Natural killer cell (primary cell): ENCODE measurements around the gene SLC44A1. TPM values are rescaled to one million over a fixed set of nuclear protein-coding genes. Genes with fewer than 3 reads are reported as not detected.

Experiments
- ATAC-seq, 3 donors: fragments of 150-1000 bp in 2 of 3; fragments of 200-7000 bp in 1 of 3; cut with Tn5 transposase; 1 replicate in 1 of 3; 2 replicates in 2 of 3; pipeline ENCODE4 v1.10.0; 2021; ENCODE audit warnings: mild to moderate bottlenecking in 2 of 3, moderate library complexity in 2 of 3
- DNase-seq, 2 donors: peaks; one replicate each; pipeline versions ENCODE4 v3.0.0 to v3.0.0-alpha.2; 2013 to 2021; ENCODE audit warnings: mixed read lengths in 1 of 2
- H3K27ac ChIP-seq: one replicate; pipeline ENCODE4 v1.5.1; 2013; ENCODE audit warnings: mild to moderate bottlenecking, low read length
- H3K27me3 ChIP-seq: one replicate; pipeline ENCODE4 v1.6.1; 2013; ENCODE audit warnings: low read length; ENCODE audit not compliant: control insufficient read depth, insufficient read depth
- H3K36me3 ChIP-seq: one replicate; pipeline ENCODE4 v1.6.1; 2013; ENCODE audit warnings: low read length; ENCODE audit not compliant: control insufficient read depth, insufficient read depth
- H3K4me1 ChIP-seq: one replicate; pipeline ENCODE4 v1.6.1; 2013; ENCODE audit warnings: low read length; ENCODE audit not compliant: control insufficient read depth, insufficient read depth
- H3K4me3 ChIP-seq: one replicate; pipeline ENCODE4 v1.5.1; 2013; ENCODE audit warnings: low read length
- H3K9me3 ChIP-seq: one replicate; pipeline ENCODE4 v1.6.1; 2013; ENCODE audit warnings: low read length; ENCODE audit not compliant: control insufficient read depth, insufficient read depth
- H3K27ac Mint-ChIP-seq, 2 donors: one replicate each; pipeline ENCODE4 v1.8.0; 2022; ENCODE audit warnings: mild to moderate bottlenecking in 2 of 2, mixed read lengths in 2 of 2, moderate library complexity in 1 of 2
- H3K27me3 Mint-ChIP-seq, 2 donors: one replicate each; pipeline ENCODE4 v1.8.0; 2022; ENCODE audit warnings: low read depth in 2 of 2, mixed read lengths in 2 of 2
- H3K36me3 Mint-ChIP-seq: one replicate; pipeline ENCODE4 v1.8.0; 2022; ENCODE audit warnings: mixed read lengths
- H3K4me1 Mint-ChIP-seq, 2 donors: one replicate each; pipeline ENCODE4 v1.8.0; 2022; ENCODE audit warnings: mixed read lengths in 2 of 2
- H3K4me3 Mint-ChIP-seq: one replicate; pipeline ENCODE4 v1.8.0; 2022; ENCODE audit warnings: mild to moderate bottlenecking, moderate library complexity, mixed read lengths
- H3K9me3 Mint-ChIP-seq, 2 donors: one replicate each; pipeline ENCODE4 v1.8.0; 2022; ENCODE audit warnings: mixed read lengths in 2 of 2
- CTCF ChIP-seq: fragments of 200-600 bp; IDR thresholded peaks from one replicate; pipeline ENCODE4 v1.8.0; 2022; ENCODE audit warnings: antibody characterized with exemption
- WGBS: methylation state at CpG from one replicate; pipeline ENCODE4 v1.1.7; 2013; ENCODE audit warnings: missing lambda C conversion rate; ENCODE audit not compliant: insufficient coverage; 5-methylcytosine and 5-hydroxymethylcytosine counted together
- intact Hi-C: fragments of 100-400 bp; cut with micrococcal nuclease; formaldehyde crosslinking; loops from one replicate; pipeline ENCODE4 v1.14.2; 2022
- total RNA-seq, 4 donors: library from RNA; stranded (reverse); fragments of 120-200 nt in 1 of 4; gene quantifications; one replicate each; pipeline versions ENCODE4 v1.2.3 to v1.2.4, GENCODE V29; 2013 to 2022

SLC44A1 gene
- total RNA-seq, 3 donors from 2014 or later (not counting 1 experiment from before 2014, with no cell fraction given), result 7.1 to 8.3 (median 7.9) TPM

- WGBS, result 93% methylated on average over 15 of the region's 15 CpGs
- Histone ChIP-seq H3K4me1 (no peaks in the 10 kb centered on the region), H3K36me3 (no peaks in the 10 kb centered on the region), H3K27me3 (no peaks in the 10 kb centered on the region), H3K27ac (no peak overlapping the region), H3K4me3 (no peak overlapping the region), H3K9me3 (peaks cover 5% of the 10 kb centered on the region)
- H3K9me3 Mint-ChIP-seq, result no peaks in the 10 kb centered on the region
- no peaks in the 10 kb centered on the region for H3K4me1 Mint-ChIP-seq
- no peak for TF ChIP-seq CTCF
- intact Hi-C loops, result no loop called here
- H3K4me3 Mint-ChIP-seq, result no peak overlapping the region
- no peak for ATAC-seq
- peaks cover 0 to 3% of the 10 kb centered on the region in 2 donors for H3K27me3 Mint-ChIP-seq
- H3K36me3 Mint-ChIP-seq, result no peaks in the 10 kb centered on the region
- no peak for DNase-seq
- no peak overlapping the region for H3K27ac Mint-ChIP-seq
These were observed 213.3 kb downstream of the SLC44A1 start for GRCh38 chr9:105457560-105458294.

- DNase-seq, result no peak
- Mint-ChIP-seq H3K36me3 (no peaks in the 10 kb centered on the region), H3K4me1 (no peaks in the 10 kb centered on the region), H3K9me3 (no peaks in the 10 kb centered on the region), H3K4me3 (no peak overlapping the region), H3K27me3 (peaks cover 0 to 3% of the 10 kb centered on the region in 2 donors), H3K27ac (no peak overlapping the region)
- Histone ChIP-seq H3K9me3 (peaks cover 5% of the 10 kb centered on the region), H3K4me1 (no peaks in the 10 kb centered on the region), H3K27me3 (no peaks in the 10 kb centered on the region), H3K4me3 (no peak overlapping the region), H3K27ac (no peak overlapping the region), H3K36me3 (no peaks in the 10 kb centered on the region)
- intact Hi-C loops, result no loop called here
- ATAC-seq, result no peak
- TF ChIP-seq CTCF, result no peak
- whole genome bisulfite sequencing, result 98% methylated on average over 3 of the region's 3 CpGs
These were observed 214.0 kb downstream of the SLC44A1 start for GRCh38 chr9:105458404-105458803.

- Histone ChIP-seq H3K9me3 (peaks cover 5% of the 10 kb centered on the region), H3K27ac (no peak overlapping the region), H3K4me1 (no peaks in the 10 kb centered on the region), H3K36me3 (no peaks in the 10 kb centered on the region), H3K27me3 (no peaks in the 10 kb centered on the region), H3K4me3 (no peak overlapping the region)
- Mint-ChIP-seq H3K36me3 (no peaks in the 10 kb centered on the region), H3K27me3 (peaks cover 0 to 3% of the 10 kb centered on the region in 2 donors), H3K27ac (no peak overlapping the region), H3K9me3 (no peaks in the 10 kb centered on the region), H3K4me3 (no peak overlapping the region), H3K4me1 (no peaks in the 10 kb centered on the region)
- no peak for TF ChIP-seq CTCF
- ATAC-seq (no peak), DNase-seq (no peak)
- intact Hi-C loops, result no loop called here
- WGBS, result 90% methylated on average over 2 of the region's 2 CpGs
These were observed 214.9 kb downstream of the SLC44A1 start for GRCh38 chr9:105459336-105459735.
